HFFc6 (cell line): Measurements from ENCODE around the gene PTPN2. TPM values are rescaled to one million over a fixed set of nuclear protein-coding genes. Genes with fewer than 3 reads are reported as not detected.
"Not testable (repeated sequence)": the region's sequence is repeated elsewhere in the genome, so short reads cannot be mapped to it uniquely, and the experiment has no call there.

ENCODE experiments used
- DNase-seq: peaks from one replicate; pipeline ENCODE4 v3.0.0-alpha.2; 2018
- H3K27ac Mint-ChIP-seq: 2 replicates; pipeline ENCODE4 v1.8.0; 2020; ENCODE audit warnings: mild to moderate bottlenecking, mixed read lengths
- H3K27me3 Mint-ChIP-seq: 2 replicates; pipeline ENCODE4 v1.8.0; 2021; ENCODE audit warnings: mild to moderate bottlenecking, moderate library complexity, mixed read lengths; ENCODE audit not compliant: insufficient read depth
- H3K36me3 Mint-ChIP-seq: 2 replicates; pipeline ENCODE4 v1.8.0; 2021; ENCODE audit warnings: low read depth, mixed read lengths
- H3K4me1 Mint-ChIP-seq: 2 replicates; pipeline ENCODE4 v1.8.0; 2020; ENCODE audit warnings: low read depth, mixed read lengths
- H3K4me3 Mint-ChIP-seq: 2 replicates; pipeline ENCODE4 v1.8.0; 2020; ENCODE audit warnings: mild to moderate bottlenecking, moderate library complexity, mixed read lengths
- H3K9me3 Mint-ChIP-seq: 2 replicates; pipeline ENCODE4 v1.8.0; 2020; ENCODE audit warnings: mild to moderate bottlenecking, mixed read lengths
- CTCF ChIP-seq: fragments of 200-600 bp; sonication (generic); IDR thresholded peaks from 2 replicates; pipeline ENCODE4 v1.5.0; 2021; ENCODE audit warnings: antibody characterized with exemption, mild to moderate bottlenecking
- total RNA-seq, 6 experiments: library from RNA; stranded (reverse); fragmentation: NEBNext Ultra II Directional; extraction: Animal tissue kit (Norgen Biotek cat#: 25700); gene quantifications; 2 replicates in 1 of 6; 3 replicates in 5 of 6; pipeline ENCODE4 v1.2.3, GENCODE V29; 2021

The PTPN2 gene
- total RNA-seq, 6 experiments from 2014 or later = 21.1 to 24.4 (median 23.2) TPM

- Mint-ChIP-seq H3K9me3 (no peaks in the 10 kb centered on the region), H3K4me3 (no peak overlapping the region), H3K27me3 (peaks cover 16% of the 10 kb centered on the region), H3K4me1 (peaks cover 20% of the 10 kb centered on the region), H3K36me3 (no peaks in the 10 kb centered on the region), H3K27ac (no peak overlapping the region)
- no peak for TF ChIP-seq CTCF
- DNase-seq = no peak
These were observed 22.1 kb upstream of the PTPN2 start for GRCh38 chr18:12906119-12906518.

- Mint-ChIP-seq H3K27me3 (peaks cover 18% of the 10 kb centered on the region), H3K27ac (no peak overlapping the region), H3K4me3 (no peak overlapping the region; the same call in 1 of the 2 replicates), H3K4me1 (peaks cover 20% of the 10 kb centered on the region), H3K9me3 (no peaks in the 10 kb centered on the region), H3K36me3 (no peaks in the 10 kb centered on the region)
- peak; percentile 15 for DNase-seq
- TF ChIP-seq CTCF = no peak
These were observed 20.0 kb upstream of the PTPN2 start for GRCh38 chr18:12904012-12904516.

DNA sequence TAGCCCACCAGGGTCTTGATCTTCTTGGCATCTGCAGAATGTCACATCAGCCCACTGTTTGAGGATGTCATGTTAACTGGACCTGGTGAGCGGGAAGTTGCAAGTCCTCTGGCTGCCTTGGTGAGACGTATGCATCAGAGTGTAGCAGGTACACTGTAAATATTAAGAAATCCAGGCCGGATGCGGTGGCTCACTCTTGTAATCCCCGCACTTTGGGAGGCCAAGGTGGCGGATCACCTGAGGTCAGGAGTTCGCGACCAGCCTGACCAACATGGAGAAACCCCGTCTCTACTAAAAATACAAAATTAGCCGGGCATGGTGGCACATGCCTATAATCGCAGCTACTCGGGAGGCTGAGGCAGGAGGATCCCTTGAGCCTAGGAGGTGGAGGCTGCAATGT, 17.2 kb upstream of the PTPN2 start:
- not testable (repeated sequence) for H3K9me3 Mint-ChIP-seq, H3K4me1 Mint-ChIP-seq, H3K36me3 Mint-ChIP-seq, H3K27ac Mint-ChIP-seq, H3K4me3 Mint-ChIP-seq, DNase-seq
- peaks cover 27% of the 10 kb centered on the region for H3K27me3 Mint-ChIP-seq

GRCh38 chr18:12896784-12897333, 12.8 kb upstream of the PTPN2 start:
- not testable (repeated sequence) for H3K4me1 Mint-ChIP-seq, H3K36me3 Mint-ChIP-seq, H3K27ac Mint-ChIP-seq, DNase-seq, H3K9me3 Mint-ChIP-seq
- peaks cover 23% of the 10 kb centered on the region for H3K27me3 Mint-ChIP-seq
- H3K4me3 Mint-ChIP-seq = peak overlapping the region; percentile 22; the same call in 1 of the 2 replicates

DNA sequence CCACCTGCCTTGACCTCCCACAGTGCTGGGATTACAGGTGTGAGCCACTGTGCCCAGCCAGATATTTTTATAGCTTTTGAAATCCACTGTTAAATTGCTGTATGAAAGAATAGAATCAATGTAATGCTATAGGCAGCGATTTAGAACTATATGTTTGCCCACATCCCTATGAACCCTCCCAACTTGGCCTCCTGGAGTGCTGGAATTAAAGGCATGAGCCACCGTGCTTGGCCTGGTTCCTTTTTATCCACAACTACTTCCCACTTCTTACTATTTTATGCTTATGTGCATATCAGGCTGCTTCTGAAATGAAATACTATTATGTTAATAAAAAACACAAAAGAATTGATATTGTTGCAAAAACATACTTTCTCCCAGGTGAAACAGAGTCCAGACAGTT, 11.6 kb upstream of the PTPN2 start:
- H3K4me3 Mint-ChIP-seq = no peak overlapping the region
- H3K27ac Mint-ChIP-seq = no peak overlapping the region
- H3K27me3 Mint-ChIP-seq = peaks cover 20% of the 10 kb centered on the region
- no peak for DNase-seq
- peaks cover 1% of the 10 kb centered on the region; the same call in 1 of the 2 replicates for H3K36me3 Mint-ChIP-seq
- H3K9me3 Mint-ChIP-seq = peaks cover 1% of the 10 kb centered on the region; the same call in 1 of the 2 replicates
- TF ChIP-seq CTCF = no peak
- H3K4me1 Mint-ChIP-seq = no peaks in the 10 kb centered on the region

DNA sequence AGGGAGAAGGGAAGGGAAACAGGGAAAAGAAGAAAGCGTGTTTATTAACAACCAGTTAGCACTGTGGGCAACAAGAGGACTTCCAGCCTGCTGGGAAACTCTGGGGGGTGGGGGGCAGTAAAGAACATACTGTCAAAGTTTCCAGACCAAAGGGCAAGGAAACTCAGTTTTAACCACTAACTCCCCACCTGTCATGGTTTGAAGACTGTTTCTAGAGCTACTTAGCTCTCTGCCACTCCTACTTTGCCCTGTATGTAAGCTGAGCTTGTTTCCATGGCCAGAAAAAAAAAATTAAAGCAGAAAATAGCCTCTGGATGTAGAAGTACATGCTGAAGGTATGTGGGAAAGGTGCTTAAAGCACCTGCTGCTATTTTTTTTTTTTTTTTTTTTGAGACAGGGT, 11.0 kb upstream of the PTPN2 start:
- Mint-ChIP-seq H3K27me3 (peaks cover 16% of the 10 kb centered on the region), H3K9me3 (peaks cover 6% of the 10 kb centered on the region; the same call in 1 of the 2 replicates), H3K36me3 (peaks cover 6% of the 10 kb centered on the region; the same call in 1 of the 2 replicates), H3K27ac (no peak overlapping the region), H3K4me3 (no peak overlapping the region), H3K4me1 (no peaks in the 10 kb centered on the region)
- TF ChIP-seq CTCF = no peak
- DNase-seq = no peak
